Neural progenitor cell (in vitro differentiated cells): ENCODE results near the gene POU5F2.

Source experiments
- CTCF ChIP-seq: fragments of 200-600 bp; sonication (generic); IDR thresholded peaks from 2 replicates; pipeline ENCODE4 v1.5.1; 2017; ENCODE audit warnings: antibody characterized with exemption, mild to moderate bottlenecking
- EZH2 ChIP-seq: fragments of 200-600 bp; sonication (generic); IDR thresholded peaks from 2 replicates; pipeline ENCODE4 v1.6.1; 2017; ENCODE audit warnings: antibody characterized with exemption, mild to moderate bottlenecking, moderate library complexity
- EZH2phosphoT487 ChIP-seq: fragments of 200-600 bp; sonication (generic); IDR thresholded peaks from 2 replicates; pipeline ENCODE4 v1.6.1; 2017; ENCODE audit warnings: antibody characterized with exemption

- TF ChIP-seq CTCF (no peak), EZH2 (no peak), EZH2phosphoT487 (no peak)
Observed at GRCh38 chr5:93716453-93716852, 24.9 kb downstream of the POU5F2 start.
